Ishikawa (cell line): ENCODE measurements around the gene C4B.
"Not testable (repeated sequence)": the region's sequence is repeated elsewhere in the genome, so short reads cannot be mapped to it uniquely, and the experiment has no call there.

Experiments
- CEBPB ChIP-seq: IDR thresholded peaks from 2 replicates; pipeline ENCODE4 v1.6.1; 2012
- CREB1 ChIP-seq: IDR thresholded peaks from 2 replicates; pipeline ENCODE4 v1.6.1; 2012; ENCODE audit warnings: low read depth
- EGR1 ChIP-seq: IDR thresholded peaks from 2 replicates; pipeline ENCODE4 v1.6.1; 2012
- EP300 ChIP-seq: IDR thresholded peaks from 2 replicates; pipeline ENCODE4 v1.6.1; 2012; ENCODE audit warnings: borderline replicate concordance
- FOXM1 ChIP-seq: IDR thresholded peaks from 2 replicates; pipeline ENCODE4 v1.6.1; 2012; ENCODE audit warnings: low read depth, borderline replicate concordance
- MAX ChIP-seq: IDR thresholded peaks from 2 replicates; pipeline ENCODE4 v1.6.1; 2012
- NFIC ChIP-seq: IDR thresholded peaks from 2 replicates; pipeline ENCODE4 v1.6.1; 2012
- RAD21 ChIP-seq: IDR thresholded peaks from 2 replicates; pipeline ENCODE4 v1.6.1; 2012; ENCODE audit warnings: low read depth
- REST ChIP-seq: IDR thresholded peaks from 2 replicates; pipeline ENCODE4 v1.6.1; 2012; ENCODE audit warnings: low read depth, mild to moderate bottlenecking
- TAF1 ChIP-seq: IDR thresholded peaks from 2 replicates; pipeline ENCODE4 v1.6.1; 2012; ENCODE audit warnings: low read depth, mild to moderate bottlenecking
- TCF12 ChIP-seq: IDR thresholded peaks from 2 replicates; pipeline ENCODE4 v1.6.1; 2012; ENCODE audit warnings: low read depth
- TEAD4 ChIP-seq: IDR thresholded peaks from 2 replicates; pipeline ENCODE4 v1.6.1; 2012
- USF1 ChIP-seq: IDR thresholded peaks from 2 replicates; pipeline ENCODE4 v1.6.1; 2012
- YY1 ChIP-seq: IDR thresholded peaks from 2 replicates; pipeline ENCODE4 v1.6.1; 2012; ENCODE audit warnings: low read depth
- ZBTB7A ChIP-seq: IDR thresholded peaks from 2 replicates; pipeline ENCODE4 v1.6.1; 2012; ENCODE audit warnings: low read depth

C4B gene

GRCh38 chr6:32014547-32014946, at the start of gene C4B:
Gene C4B (plus strand): TSS chr6:32014795. CDS start chr6:32014846, 51 bp downstream.
- TF ChIP-seq FOXM1, YY1, MAX: not testable (repeated sequence)

- no peak for TF ChIP-seq FOXM1
- no peak for TF ChIP-seq TCF12
- TF ChIP-seq ZBTB7A, result no peak
- TF ChIP-seq NFIC, result no peak
Observed at GRCh38 chr6:31965700-31966099, 48.9 kb upstream of the C4B start.

- TF ChIP-seq TEAD4 (no peak), NFIC (no peak)
Observed at GRCh38 chr6:31966506-31966905, 48.1 kb upstream of the C4B start.

- TF ChIP-seq MAX, result no peak
- TF ChIP-seq YY1, result no peak
- TF ChIP-seq EGR1, result no peak
- no peak for TF ChIP-seq USF1
- no peak for TF ChIP-seq CEBPB
- no peak for TF ChIP-seq RAD21
- TF ChIP-seq REST, result no peak
- no peak for TF ChIP-seq TAF1
- no peak for TF ChIP-seq CREB1
- TF ChIP-seq ZBTB7A, result no peak
- no peak for TF ChIP-seq TCF12
- no peak for TF ChIP-seq NFIC
- TF ChIP-seq EP300, result no peak
- TF ChIP-seq FOXM1, result no peak
- TF ChIP-seq TEAD4, result no peak
Observed at GRCh38 chr6:31966997-31967925, 47.3 kb upstream of the C4B start.

- TF ChIP-seq ZBTB7A (no peak), NFIC (no peak), TCF12 (no peak)
Observed at GRCh38 chr6:31967926-31968320, 46.7 kb upstream of the C4B start.

GRCh38 chr6:31968326-31968725, 46.3 kb upstream of the C4B start:
- TF ChIP-seq USF1 (no peak), ZBTB7A (no peak), TAF1 (no peak), REST (no peak), FOXM1 (no peak), TEAD4 (no peak), RAD21 (no peak), MAX (no peak), CEBPB (no peak)
